ENCODE data around the gene THBD. TPM values are rescaled to one million over a fixed set of nuclear protein-coding genes. Genes with fewer than 3 reads are reported as not detected.

Gene THBD
- total RNA-seq, 1 experiment from 2014 or later: 0.28 TPM

DNA sequence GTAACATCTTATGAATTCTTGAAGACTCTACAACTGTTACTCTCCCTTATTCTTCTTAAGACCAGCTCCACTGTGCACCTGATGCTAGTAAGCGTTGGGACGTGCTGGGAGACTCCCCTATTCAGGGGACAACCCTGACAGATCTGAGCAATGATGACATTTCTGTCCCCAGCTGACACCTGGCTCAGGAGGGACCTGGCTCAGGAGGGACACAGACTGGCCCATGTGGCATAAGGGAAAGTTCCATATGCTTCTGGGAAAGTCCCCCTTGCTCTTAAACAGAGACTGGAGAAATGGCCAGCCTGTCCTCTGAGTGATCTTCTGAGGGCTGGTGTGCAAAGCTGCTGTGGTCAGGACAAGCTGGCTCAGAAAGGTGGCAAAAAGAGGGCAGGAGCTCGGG is 46.6 kb upstream of the THBD start:
- no peak overlapping the region for H4K8ac ChIP-seq (replicated peaks; ENCODE audit: insufficient read length, low read depth, low read length)
- H3K79me1 ChIP-seq (ENCODE audit: insufficient read depth, low read depth, low read length, poor library complexity, severe bottlenecking): no peaks in the 10 kb centered on the region
- H3K4me1 ChIP-seq (ENCODE audit: insufficient read depth, low read length): no peaks in the 10 kb centered on the region
- H2BK12ac ChIP-seq (ENCODE audit: insufficient read length, low read depth, low read length): no peak overlapping the region
- DNase-seq: no peak
- no peak overlapping the region for H3K4me3 Mint-ChIP-seq
- peaks cover 15 to 22% of the 10 kb centered on the region in 2 experiments for H3K4me1 Mint-ChIP-seq
- TF ChIP-seq, protein P1, sequence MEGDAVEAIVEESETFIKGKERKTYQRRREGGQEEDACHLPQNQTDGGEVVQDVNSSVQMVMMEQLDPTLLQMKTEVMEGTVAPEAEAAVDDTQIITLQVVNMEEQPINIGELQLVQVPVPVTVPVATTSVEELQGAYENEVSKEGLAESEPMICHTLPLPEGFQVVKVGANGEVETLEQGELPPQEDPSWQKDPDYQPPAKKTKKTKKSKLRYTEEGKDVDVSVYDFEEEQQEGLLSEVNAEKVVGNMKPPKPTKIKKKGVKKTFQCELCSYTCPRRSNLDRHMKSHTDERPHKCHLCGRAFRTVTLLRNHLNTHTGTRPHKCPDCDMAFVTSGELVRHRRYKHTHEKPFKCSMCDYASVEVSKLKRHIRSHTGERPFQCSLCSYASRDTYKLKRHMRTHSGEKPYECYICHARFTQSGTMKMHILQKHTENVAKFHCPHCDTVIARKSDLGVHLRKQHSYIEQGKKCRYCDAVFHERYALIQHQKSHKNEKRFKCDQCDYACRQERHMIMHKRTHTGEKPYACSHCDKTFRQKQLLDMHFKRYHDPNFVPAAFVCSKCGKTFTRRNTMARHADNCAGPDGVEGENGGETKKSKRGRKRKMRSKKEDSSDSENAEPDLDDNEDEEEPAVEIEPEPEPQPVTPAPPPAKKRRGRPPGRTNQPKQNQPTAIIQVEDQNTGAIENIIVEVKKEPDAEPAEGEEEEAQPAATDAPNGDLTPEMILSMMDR (conservative IDR thresholded peaks at IDR 0.05): no peak
- no peak overlapping the region for H3K23ac ChIP-seq (ENCODE audit: insufficient read length, low read depth, low read length)
- H3K4me2 ChIP-seq (ENCODE audit: insufficient read depth, insufficient read length, low read length): no peak overlapping the region
- no peaks in the 10 kb centered on the region for H3K27me3 ChIP-seq (ENCODE audit: insufficient read depth, low read length)
- H2BK20ac ChIP-seq (ENCODE audit: low read depth, low read length, poor library complexity, severe bottlenecking): no peak overlapping the region
- peaks cover 8% of the 10 kb centered on the region; the same call in 1 of the 2 replicates for H3K27me3 Mint-ChIP-seq (ENCODE audit: low read depth)
- H4K91ac ChIP-seq (ENCODE audit: insufficient read length, low read depth, low read length): no peak overlapping the region
- H3K27ac ChIP-seq (ENCODE audit: insufficient read length, low read depth, low read length): no peak overlapping the region
- no peak overlapping the region for H3K4ac ChIP-seq (ENCODE audit: low read depth, low read length)
- H3K18ac ChIP-seq (ENCODE audit: insufficient read length, low read depth, low read length): no peak overlapping the region
- H4K20me1 ChIP-seq (ENCODE audit: control insufficient read depth, insufficient read depth, insufficient read length): no peaks in the 10 kb centered on the region
- H2AK5ac ChIP-seq (ENCODE audit: insufficient read length, low read length): no peak overlapping the region
- no peak overlapping the region for H3K27ac Mint-ChIP-seq
- H3K9me3 ChIP-seq (ENCODE audit: control insufficient read depth, low read depth, low read length): no peaks in the 10 kb centered on the region
- no peak overlapping the region for H4K5ac ChIP-seq (ENCODE audit: insufficient read length, low read depth, low read length)
- no peaks in the 10 kb centered on the region for H3K23me2 ChIP-seq (ENCODE audit: insufficient read length, low read depth, low read length, poor library complexity, severe bottlenecking)
- H3K36me3 Mint-ChIP-seq (ENCODE audit: insufficient read depth in 1 of 3, low read depth in 3 of 3): no peaks in the 10 kb centered on the region
- H2BK5ac ChIP-seq (ENCODE audit: insufficient read length, low read length): no peak overlapping the region
- no peak overlapping the region for H3K9ac ChIP-seq (ENCODE audit: extremely low read depth, insufficient read length, low read length)
- no peak overlapping the region for H2AFZ ChIP-seq (ENCODE audit: low read length)
- H3K56ac ChIP-seq (ENCODE audit: insufficient read length, low read depth, low read length): no peak overlapping the region
- no peaks in the 10 kb centered on the region for H3K9me3 Mint-ChIP-seq
- no peak overlapping the region for H3K14ac ChIP-seq (ENCODE audit: insufficient read depth, low read length)
- no peak overlapping the region for H2BK120ac ChIP-seq (ENCODE audit: low read depth, low read length, poor library complexity, severe bottlenecking)
- H2BK15ac ChIP-seq (ENCODE audit: low read depth, low read length): no peak overlapping the region
- no peak overlapping the region for H3T11ph ChIP-seq (ENCODE audit: low read length)
- no CpG with 5 or more reads among the region's 3 CpGs for WGBS (ENCODE audit: extremely low coverage, insufficient read length, low lambda C conversion rate)
- no peaks in the 10 kb centered on the region for H3K79me2 ChIP-seq (ENCODE audit: insufficient read depth, low read length)
